ENCODE data around the gene JAM3.

GRCh38 chr11:134052395-134052987 lies 16.4 kb upstream of the JAM3 start:
- TF ChIP-seq CTCF (conservative IDR thresholded peaks at IDR 0.05; ENCODE audit: low read depth, low read length) (no peak), EZH2 (IDR thresholded peaks at IDR 0.05; ENCODE audit: borderline replicate concordance, low read depth, low read length, poor library complexity, severe bottlenecking) (no peak)

Measured in A673 (cell line).